Left cardiac atrium (tissue), 4 donors: ENCODE measurements around the gene TXLNA. TPM values are rescaled to one million over a fixed set of nuclear protein-coding genes. Genes with fewer than 3 reads are reported as not detected.

Source experiments
- ATAC-seq, 2 donors: fragments of 200-7000 bp; cut with Tn5 transposase; one replicate each; pipeline ENCODE4 v1.9.1; 2020; ENCODE audit warnings: mild to moderate bottlenecking in 2 of 2, moderate library complexity in 2 of 2
- DNase-seq: peaks from one replicate; pipeline ENCODE4 v3.0.0-alpha.2; 2020
- intact Hi-C, 2 donors: fragments of 100-400 bp; cut with DNase I; formaldehyde crosslinking; loops; one replicate each; pipeline versions ENCODE4 v1.14.1 to v1.15.1; 2022 to 2023
- total RNA-seq, 2 donors: library from RNA; stranded (reverse); fragmentation: NEBNext Ultra II Directional; extraction: Animal tissue kit (Norgen Biotek cat#: 25700); gene quantifications; one replicate each; pipeline ENCODE4 v1.2.1, GENCODE V29; 2021
- donor health status: DM: no; HTN: yes; CAD: no.
- donor health status: DM: no; HTN: yes; CAD: no; lungs with severe emphysema.
- donor health status: DM: yes; HTN: yes; CAD: no.
- donor health status: Dilated cardiomyopathy.

Gene TXLNA
- total RNA-seq, 2 donors from 2014 or later, result 20.3 to 35.6 TPM

- ATAC-seq (no peak), DNase-seq (no peak)
- intact Hi-C loops, result no loop called here
Observed at GRCh38 chr1:32204943-32205361, 25.5 kb downstream of the TXLNA start.

GRCh38 chr1:32205401-32206370 is 26.2 kb downstream of the TXLNA start, which contains the start of gene IQCC:
TSS of gene IQCC (plus strand) at chr1:32205671. CDS start at chr1:32205682, 11 bp downstream.
- ATAC-seq, result peak; percentile 76 to 82
- intact Hi-C loops, result no loop called here
- DNase-seq, result peak; percentile 89

DNA sequence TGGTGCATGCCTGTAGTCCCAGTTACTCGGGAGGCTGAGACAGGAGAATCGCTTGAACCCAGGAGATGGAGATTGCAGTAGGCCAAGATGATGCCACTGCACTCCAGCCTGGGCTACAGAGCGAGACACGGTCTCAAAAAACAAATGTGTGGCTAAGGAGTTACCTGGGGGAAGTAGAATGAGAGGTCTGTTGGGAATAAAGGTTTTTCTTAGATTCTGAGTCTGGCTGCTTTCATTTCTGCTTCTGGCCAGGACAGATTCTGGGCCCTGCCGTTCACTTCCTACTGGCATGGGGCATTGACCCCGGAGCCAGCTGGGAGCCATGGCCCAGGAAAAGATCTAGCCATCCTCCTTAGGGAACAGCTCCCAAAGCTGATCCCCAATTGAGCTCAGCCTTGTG is 29.0 kb downstream of the TXLNA start:
- intact Hi-C loops, result no loop called here
- DNase-seq (no peak), ATAC-seq (no peak)

DNA sequence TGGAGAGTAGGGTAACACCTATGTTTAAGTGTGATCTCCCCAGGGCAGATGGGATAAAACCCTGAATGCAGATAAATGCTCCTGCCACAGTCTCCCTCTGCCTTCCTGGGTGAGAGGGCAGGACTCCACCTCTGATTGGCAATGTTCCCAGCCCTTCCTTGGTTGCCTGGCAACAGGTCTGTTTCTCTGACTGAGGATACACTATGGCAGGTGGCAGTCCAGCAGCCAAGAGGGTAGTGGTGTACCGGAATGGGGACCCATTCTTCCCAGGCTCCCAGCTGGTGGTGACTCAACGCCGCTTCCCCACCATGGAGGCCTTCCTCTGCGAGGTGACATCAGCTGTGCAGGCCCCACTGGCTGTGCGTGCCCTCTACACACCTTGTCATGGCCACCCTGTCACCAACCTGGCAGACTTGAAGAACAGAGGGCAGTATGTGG is 29.4 kb downstream of the TXLNA start, which contains the start of gene DCDC2B:
Gene DCDC2B (plus strand): TSS at position 199 of the 438 bp plus-strand sequence. CDS start 5 bp downstream, at position 204.
- intact Hi-C loops, result no loop called here
- no peak for DNase-seq
- ATAC-seq, result peak in 1 of 2 donors; percentile 6

GRCh38 chr1:32215629-32216480 is 36.4 kb downstream of the TXLNA start:
- intact Hi-C loops, result loop anchor here in 1 of 2 donors (5.0 kb wide), 1 partner anchor 101 kb away; no protein-coding TSS in a partner anchor
- DNase-seq, result peak; percentile 62
- peak; percentile 73 to 81 for ATAC-seq

- ATAC-seq (no peak), DNase-seq (no peak)
- intact Hi-C loops, result loop anchor here in 1 of 2 donors (5.0 kb wide), 1 partner anchor 101 kb away; no protein-coding TSS in a partner anchor
Observed at GRCh38 chr1:32216566-32216965, 37.1 kb downstream of the TXLNA start.

GRCh38 chr1:32219022-32219421 is 39.5 kb downstream of the TXLNA start:
- ATAC-seq, result no peak
- DNase-seq, result no peak
- intact Hi-C loops, result loop anchor here in 1 of 2 donors (5.0 kb wide), 1 partner anchor 98 kb away; no protein-coding TSS in a partner anchor

GRCh38 chr1:32220746-32221580 is 41.5 kb downstream of the TXLNA start:
- intact Hi-C loops, result no loop called here
- ATAC-seq, result no peak
- no peak for DNase-seq

- ATAC-seq, result no peak
- DNase-seq, result no peak
- intact Hi-C loops, result no loop called here
Observed at GRCh38 chr1:32221581-32221979, 42.1 kb downstream of the TXLNA start.

- intact Hi-C loops, result no loop called here
- DNase-seq (peak; percentile 94), ATAC-seq (peak; percentile 97)
Observed at GRCh38 chr1:32221980-32222755, 42.7 kb downstream of the TXLNA start, which contains the start of the genes EIF3I and TMEM234. TSS of gene EIF3I (plus strand) at chr1:32222407. CDS start at chr1:32222442, 35 bp downstream. TSS of gene TMEM234 (minus strand) at chr1:32222353. CDS start at chr1:32222322, 31 bp downstream.

GRCh38 chr1:32223683-32224082 is 44.2 kb downstream of the TXLNA start:
- no peak for ATAC-seq
- no peak for DNase-seq
- intact Hi-C loops, result no loop called here

DNA sequence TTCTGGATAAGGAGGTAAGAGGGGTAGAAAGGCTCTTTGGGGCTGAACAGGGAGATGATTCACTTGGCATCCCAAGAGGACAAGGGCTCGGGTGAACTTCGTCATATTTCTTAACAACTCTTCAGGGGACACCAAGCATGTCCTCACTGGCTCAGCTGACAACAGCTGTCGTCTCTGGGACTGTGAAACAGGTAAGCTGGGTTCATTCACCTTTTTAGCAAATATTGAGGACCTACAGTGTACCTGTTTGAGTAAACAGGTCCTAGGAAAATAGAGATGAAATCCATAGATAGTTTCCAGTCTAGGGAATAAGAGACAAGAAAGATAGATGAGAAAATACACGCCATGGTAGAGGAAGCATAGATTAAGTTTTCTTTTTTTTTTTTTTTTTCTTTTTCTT is 44.8 kb downstream of the TXLNA start:
- no peak for DNase-seq
- ATAC-seq, result no peak
- intact Hi-C loops, result no loop called here

GRCh38 chr1:32228771-32229170 is 49.3 kb downstream of the TXLNA start:
- intact Hi-C loops, result no loop called here
- ATAC-seq, result no peak
- DNase-seq, result no peak

DNA sequence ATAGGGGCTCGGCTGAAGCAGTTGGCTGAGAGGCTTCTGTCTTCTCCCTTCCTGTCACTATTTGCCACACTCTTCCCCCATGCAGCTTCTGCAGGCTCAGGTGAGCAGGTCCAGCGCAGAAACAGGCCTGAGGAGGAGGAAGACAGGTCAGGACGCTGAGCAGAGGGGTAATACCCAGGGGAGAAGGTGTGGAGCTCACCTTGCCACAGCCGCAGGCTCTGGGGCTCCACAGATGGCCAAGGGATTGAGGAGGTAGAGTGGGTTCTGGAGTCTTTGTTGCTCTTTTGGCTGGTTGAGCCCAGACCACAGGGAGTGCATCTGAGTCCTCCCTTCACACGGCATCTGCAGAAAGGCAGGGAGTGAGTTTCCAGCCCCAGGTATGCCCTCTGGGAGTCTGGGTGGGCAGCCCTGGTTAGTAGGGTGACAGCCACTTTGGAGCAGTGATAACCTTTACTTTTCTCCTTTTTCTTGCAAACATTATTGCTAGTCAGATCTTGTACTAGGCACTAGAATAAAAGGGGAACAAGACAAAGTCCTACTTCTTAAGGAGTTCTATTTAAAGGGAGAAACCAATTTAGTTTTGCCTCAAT is 52.5 kb downstream of the TXLNA start:
- no peak for ATAC-seq
- no peak for DNase-seq
- intact Hi-C loops, result no loop called here

- no peak for ATAC-seq
- intact Hi-C loops, result no loop called here
- DNase-seq, result no peak
Observed at GRCh38 chr1:32232558-32233304, 53.3 kb downstream of the TXLNA start.

- ATAC-seq (no peak), DNase-seq (no peak)
- intact Hi-C loops, result no loop called here
Observed at GRCh38 chr1:32234792-32235191, 55.3 kb downstream of the TXLNA start.

DNA sequence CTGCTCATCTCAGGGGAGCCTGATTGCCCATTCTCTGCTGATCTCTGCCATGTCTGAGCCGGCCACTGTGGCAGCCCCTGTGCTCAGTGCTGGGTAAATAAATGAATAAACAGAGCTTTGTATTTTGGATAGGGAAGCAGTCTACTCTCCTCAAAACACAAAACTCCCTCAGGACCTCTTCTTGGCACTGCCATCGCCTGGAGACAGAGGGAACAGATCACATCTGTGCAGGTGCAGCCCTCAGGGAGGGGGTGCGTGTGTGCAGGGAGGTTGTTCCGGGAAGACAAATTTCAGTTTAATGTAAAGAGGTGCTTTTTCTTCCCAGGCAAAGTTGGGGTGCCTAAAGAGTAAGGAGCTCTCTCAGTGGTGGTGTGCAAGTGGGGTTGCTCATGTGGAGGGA is 59.9 kb downstream of the TXLNA start:
- intact Hi-C loops, result no loop called here
- DNase-seq (no peak), ATAC-seq (no peak)
